Stimulated activated CD4-positive, alpha-beta T cell treated with anti-CD3 and anti-CD28 coated beads, Interleukin-2, amount 100 ng/mL, for 24 hours (primary cell): ENCODE data around the gene CFAP20.
"Not testable (repeated sequence)": the region's sequence is repeated elsewhere in the genome, so short reads cannot be mapped to it uniquely, and the experiment has no call there.

Source experiments
- DNase-seq, 2 donors: peaks; one replicate each; pipeline ENCODE4 v3.0.0-alpha.2; 2020

CFAP20 gene

GRCh38 chr16:58095575-58095960, 33.6 kb downstream of the CFAP20 start:
- DNase-seq: not testable (repeated sequence)

GRCh38 chr16:58094791-58095574, 34.2 kb downstream of the CFAP20 start:
- no peak for DNase-seq

GRCh38 chr16:58094026-58094425, 35.2 kb downstream of the CFAP20 start:
- DNase-seq: no peak

GRCh38 chr16:58090396-58090795, 38.8 kb downstream of the CFAP20 start:
- DNase-seq: not testable (repeated sequence)

- no peak for DNase-seq
Observed at GRCh38 chr16:58088091-58088490, 41.1 kb downstream of the CFAP20 start.

- DNase-seq: no peak
Observed at GRCh38 chr16:58087209-58087913, 41.8 kb downstream of the CFAP20 start.

- DNase-seq: no peak
Observed at GRCh38 chr16:58086381-58087208, 42.6 kb downstream of the CFAP20 start.

- DNase-seq: no peak
Observed at GRCh38 chr16:58085584-58086251, 43.5 kb downstream of the CFAP20 start.

- no peak for DNase-seq
Observed at GRCh38 chr16:58085171-58085570, 44.0 kb downstream of the CFAP20 start.

GRCh38 chr16:58084635-58085034, 44.5 kb downstream of the CFAP20 start:
- DNase-seq: no peak

GRCh38 chr16:58082381-58082780, 46.8 kb downstream of the CFAP20 start:
- no peak for DNase-seq

GRCh38 chr16:58080657-58081056, 48.5 kb downstream of the CFAP20 start:
- DNase-seq: not testable (repeated sequence)

GRCh38 chr16:58077796-58078195, 51.4 kb downstream of the CFAP20 start:
- no peak for DNase-seq

GRCh38 chr16:58076514-58076913, 52.7 kb downstream of the CFAP20 start:
- no peak for DNase-seq

- no peak for DNase-seq
Observed at GRCh38 chr16:58074657-58075056, 54.5 kb downstream of the CFAP20 start.

- DNase-seq: not testable (repeated sequence)
Observed at GRCh38 chr16:58073086-58073485, 56.1 kb downstream of the CFAP20 start.

GRCh38 chr16:58072134-58072533, 57.0 kb downstream of the CFAP20 start:
- DNase-seq: not testable (repeated sequence)

GRCh38 chr16:58070585-58070984, 58.6 kb downstream of the CFAP20 start:
- DNase-seq: no peak
